HepG2 (cell line): ENCODE results near the gene COX8C. TPM values are rescaled to one million over a fixed set of nuclear protein-coding genes. Genes with fewer than 3 reads are reported as not detected.

Experiments used
- ATAC-seq: fragments of 200-7000 bp; cut with Tn5 transposase; 3 replicates; pipeline ENCODE4 v1.9.1; 2020; ENCODE audit warnings: mild to moderate bottlenecking, moderate library complexity
- BruUV-seq: library from RNA; stranded (reverse); fragments of 400-500 nt; replicated peaks from 2 replicates; lab custom pipeline; 2021; lab: Mats Ljungman, UMichigan
- CTCF ChIA-PET: fragments of 300-600 bp; formaldehyde crosslinking; extraction: SDS; loops from one replicate; lab custom pipeline; 2021; ENCODE audit warnings: low total read pairs, inconsistent platforms, low intra/inter-chr PET ratio; lab: Yijun Ruan, JAX
- POLR2A ChIA-PET: fragments of 350-600 bp; sonication (Branson Sonifier 250); formaldehyde crosslinking; loops from one replicate; lab custom pipeline; 2020; ENCODE audit warnings: antibody characterized with exemption, inconsistent platforms; lab: Yijun Ruan, JAX
- DNase-seq: peaks from one replicate; pipeline ENCODE4 v3.0.0-alpha.2; 2015; ENCODE audit warnings: low spot score
- FAIRE-seq: peaks from 3 replicates; lab custom pipeline; 2011; peaks lifted over from hg19 to GRCh38; lab: Jason Lieb, UNC
- H2AFZ ChIP-seq: one replicate; pipeline ENCODE4 v1.6.1; 2011; ENCODE audit warnings: low read length, inconsistent platforms
- H3K27ac ChIP-seq: fragments of 300-600 bp; 3 replicates; pipeline ENCODE4 v1.8.0; 2011; ENCODE audit warnings: mixed run types, mild to moderate bottlenecking, mixed read lengths, low read length, inconsistent platforms; ENCODE audit not compliant: insufficient read depth; ENCODE audit errors: extremely low read length
- H3K27me3 ChIP-seq, 2 experiments: fragments of 200-600 bp in 1 of 2; 2 replicates in 1 of 2; 3 replicates in 1 of 2; pipeline versions ENCODE4 v1.6.0 to v1.8.0; 2011; ENCODE audit warnings: low read length in 2 of 2, mild to moderate bottlenecking in 2 of 2, moderate library complexity in 2 of 2, inconsistent platforms in 1 of 2; ENCODE audit not compliant: insufficient read depth in 2 of 2, control insufficient read depth in 1 of 2
- H3K36me3 ChIP-seq, 2 experiments: fragments of 200-600 bp in 1 of 2; replicated peaks in 1 of 2; 2 replicates in 1 of 2; 3 replicates in 1 of 2; pipeline versions ENCODE4 v1.5.1 to v1.8.0; 2011; ENCODE audit warnings: low read length in 2 of 2, inconsistent platforms in 1 of 2; ENCODE audit not compliant: insufficient read depth in 2 of 2, control insufficient read depth in 1 of 2
- H3K4me1 ChIP-seq: 2 replicates; pipeline ENCODE4 v1.5.1; 2012; ENCODE audit warnings: low read length, inconsistent platforms; ENCODE audit not compliant: insufficient read depth
- H3K4me2 ChIP-seq: 2 replicates; pipeline ENCODE4 v1.6.0; 2011; ENCODE audit warnings: low read depth, low read length, inconsistent platforms
- H3K4me3 ChIP-seq, 3 experiments: fragments of 200-600 bp in 1 of 3; sonication (generic), shearing (Covaris generic) in 1 of 3; replicated peaks in 1 of 3; 2 replicates each; pipeline ENCODE4 v1.5.1; 2011 to 2016; ENCODE audit warnings: low read length in 3 of 3, inconsistent platforms in 2 of 3, low read depth in 2 of 3, mild to moderate bottlenecking in 2 of 3, control low read depth in 1 of 3, mixed read lengths in 1 of 3; ENCODE audit not compliant: insufficient read depth in 1 of 3
- H3K79me2 ChIP-seq: one replicate; pipeline ENCODE4 v1.6.1; 2011; ENCODE audit warnings: low read length, inconsistent platforms; ENCODE audit not compliant: insufficient read depth
- H3K9ac ChIP-seq: 2 replicates; pipeline ENCODE4 v1.6.0; 2011; ENCODE audit warnings: mild to moderate bottlenecking, low read depth, low read length, inconsistent platforms; ENCODE audit not compliant: insufficient read depth
- H3K9me3 ChIP-seq: 2 replicates; pipeline ENCODE4 v1.5.1; 2012; ENCODE audit warnings: mild to moderate bottlenecking, low read length
- H4K20me1 ChIP-seq: 2 replicates; pipeline ENCODE4 v1.6.0; 2011; ENCODE audit warnings: inconsistent platforms, mild to moderate bottlenecking, low read length, moderate library complexity; ENCODE audit not compliant: insufficient read depth
- BHLHE40 ChIP-seq: IDR thresholded peaks from 2 replicates; pipeline ENCODE4 v1.6.1; 2011; ENCODE audit warnings: low read length, improper control_type of control experiment
- CBFB ChIP-seq: sonication (generic); formaldehyde crosslinking; IDR thresholded peaks from 2 replicates; pipeline ENCODE4 v1.4.0; 2020; ENCODE audit warnings: missing genetic modification reagents
- ELF3 ChIP-seq: IDR thresholded peaks from 2 replicates; pipeline ENCODE4 v1.6.1; 2016; ENCODE audit warnings: missing genetic modification reagents, missing compliant biosample characterization
- ETV5 ChIP-seq: IDR thresholded peaks from 2 replicates; pipeline ENCODE4 v1.6.1; 2018; ENCODE audit warnings: missing biosample characterization, missing genetic modification reagents, inconsistent platforms, borderline replicate concordance
- EZH2 ChIP-seq: conservative IDR thresholded peaks from 2 replicates; pipeline ENCODE4 v1.6.1; 2012; ENCODE audit warnings: mild to moderate bottlenecking, low read depth, low read length, moderate library complexity
- FOXM1 ChIP-seq: sonication (generic); formaldehyde crosslinking; IDR thresholded peaks from 2 replicates; pipeline ENCODE4 v1.5.0; 2020; ENCODE audit warnings: missing genetic modification reagents
- HMG20B ChIP-seq: conservative IDR thresholded peaks from 2 replicates; pipeline ENCODE4 v1.6.1; 2016; ENCODE audit warnings: missing genetic modification reagents, missing compliant biosample characterization
- HNRNPUL1 ChIP-seq: fragments of 200-400 bp; formaldehyde crosslinking; IDR thresholded peaks from 2 replicates; pipeline ENCODE4 v1.6.1; 2017; ENCODE audit warnings: low read depth, mild to moderate bottlenecking, low read length, moderate library complexity
- MAFF ChIP-seq: IDR thresholded peaks from 2 replicates; pipeline ENCODE4 v1.6.1; 2011; ENCODE audit warnings: low read depth, low read length, improper control_type of control experiment
- MAFK ChIP-seq, 2 experiments: IDR thresholded peaks in 1 of 2; conservative IDR thresholded peaks in 1 of 2; 2 replicates each; pipeline ENCODE4 v1.6.1; 2011; ENCODE audit warnings: improper control_type of control experiment in 2 of 2, low read length in 2 of 2
- MBD4 ChIP-seq: IDR thresholded peaks from 2 replicates; pipeline ENCODE4 v1.6.1; 2012; ENCODE audit warnings: low read length, inconsistent platforms, borderline replicate concordance
- MTF1 ChIP-seq: sonication (generic); formaldehyde crosslinking; IDR thresholded peaks from 2 replicates; pipeline ENCODE4 v1.5.0; 2020; ENCODE audit warnings: missing genetic modification reagents
- ZNF205 ChIP-seq: IDR thresholded peaks from 2 replicates; pipeline ENCODE4 v1.6.1; 2018; ENCODE audit warnings: missing biosample characterization, missing genetic modification reagents
- ZNF501 ChIP-seq: sonication (generic); formaldehyde crosslinking; IDR thresholded peaks from 2 replicates; pipeline ENCODE4 v1.5.1; 2020; ENCODE audit warnings: mild to moderate bottlenecking, moderate library complexity, missing genetic modification reagents
- ZNF614 ChIP-seq: IDR thresholded peaks from 2 replicates; pipeline ENCODE4 v1.6.1; 2018; ENCODE audit warnings: missing biosample characterization, missing genetic modification reagents, inconsistent platforms, borderline replicate concordance
- WGBS: methylation state at CpG from one replicate; pipeline ENCODE4 v1.1.6; 2017; ENCODE audit warnings: low lambda C conversion rate; 5-methylcytosine and 5-hydroxymethylcytosine counted together
- in situ Hi-C: cut with HindIII; loops from 2 replicates; pipeline ENCODE4 v1.10.0; 2017; ENCODE audit warnings: low pct_unique_long_range_greater_than_20kb; ENCODE audit not compliant: extremely low pct_ligation_motif_present
- intact Hi-C: fragments of 100-400 bp; cut with micrococcal nuclease; formaldehyde crosslinking; loops from one replicate; pipeline ENCODE4 v1.10.0; 2022; ENCODE audit not compliant: unreplicated experiment
- polyA plus RNA-seq, 8 experiments: library from polyadenylated mRNA; depleted of rRNA in 3 of 8; stranded (reverse) in 7 of 8; unstranded in 1 of 8; fragments of >200 nt; fragmentation: Illumina TruSeq in 4 of 8; extraction: Trizol in 4 of 8; gene quantifications; 2 replicates each; pipeline versions ENCODE4 v1.2.1 to v1.2.3, GENCODE V29; 2011 to 2016; ENCODE audit warnings: low read depth in 4 of 8, missing spikeins in 1 of 8, mixed read lengths in 1 of 8; ENCODE audit not compliant: insufficient read depth in 1 of 8
- total RNA-seq, 5 experiments: library from RNA; depleted of rRNA; stranded (reverse); fragments of >200 nt; fragmentation: Illumina TruSeq; extraction: Trizol; gene quantifications; 2 replicates each; pipeline ENCODE4 v1.2.3, GENCODE V29; 2016; ENCODE audit warnings: low read depth in 1 of 5
- TF ChIP-seq, protein P1 (sequence below): sonication (generic); formaldehyde crosslinking; IDR thresholded peaks from 2 replicates; pipeline ENCODE4 v1.8.0; 2022; ENCODE audit warnings: missing genetic modification reagents, mild to moderate bottlenecking, moderate library complexity, borderline replicate concordance
- TF ChIP-seq, protein P2 (sequence below), 2 experiments: sonication (generic) in 1 of 2; formaldehyde crosslinking in 1 of 2; IDR thresholded peaks; 2 replicates each; pipeline versions ENCODE4 v1.5.1 to v1.6.1; 2011 to 2020; ENCODE audit warnings: borderline replicate concordance in 1 of 2, low read depth in 1 of 2, low read length in 1 of 2, mild to moderate bottlenecking in 1 of 2, missing genetic modification reagents in 1 of 2, moderate library complexity in 1 of 2

The COX8C gene
- total and polyA plus RNA-seq, 2 of the 13 experiments (the other 11 are each of a cell fraction or from before 2014, with no cell fraction given), result not detected

DNA sequence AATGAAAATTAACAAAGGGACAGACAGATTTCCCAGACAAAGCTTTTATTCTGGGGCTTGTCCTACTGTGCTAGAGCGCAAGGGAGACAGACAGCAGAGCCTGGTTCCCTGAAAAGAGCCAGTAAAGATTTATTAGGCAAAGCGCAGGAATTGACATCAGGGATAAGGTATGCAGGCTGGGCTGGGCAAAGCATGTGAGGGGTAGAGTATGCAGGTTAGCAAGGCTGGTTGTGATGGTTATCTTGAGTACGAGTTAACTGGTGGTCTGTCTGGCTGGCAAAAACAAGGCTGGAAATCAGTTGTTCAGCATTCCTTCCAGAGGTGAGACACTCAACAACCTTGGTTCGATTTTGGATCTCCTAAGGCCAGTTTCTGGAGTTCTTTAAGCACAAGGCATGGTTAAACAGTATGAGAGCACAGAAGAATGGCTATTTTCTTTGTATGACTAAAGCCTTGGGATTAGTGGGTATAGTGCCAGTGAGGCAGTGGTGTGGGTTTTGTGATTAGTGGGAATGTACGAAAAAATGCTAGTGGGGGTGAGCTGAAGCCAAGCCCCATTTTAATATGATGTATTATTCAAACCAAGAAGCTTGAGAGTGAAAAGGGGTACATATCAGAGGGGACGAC is 45.0 kb upstream of the COX8C start:
- H3K4me3 ChIP-seq, result no peak overlapping the region
- WGBS, result 94% methylated on average over 6 of the region's 6 CpGs
- H3K4me2 ChIP-seq, result no peak overlapping the region
- no peaks in the 10 kb centered on the region for H3K27me3 ChIP-seq
- in situ Hi-C loops (no loop called here), intact Hi-C loops (no loop called here)
- FAIRE-seq, result no peak
- no peak for DNase-seq
- POLR2A ChIA-PET, result no interaction called here
- H3K27ac ChIP-seq, result no peak overlapping the region
- peaks cover 39% of the 10 kb centered on the region for H3K79me2 ChIP-seq
- no TSS peak for BruUV-seq
- H3K9ac ChIP-seq, result no peak overlapping the region
- CTCF ChIA-PET, result no interaction called here
- H3K36me3 ChIP-seq, result no peaks in the 10 kb centered on the region
- H2AFZ ChIP-seq, result no peak overlapping the region
- ATAC-seq, result no peak
- TF ChIP-seq ZNF501 (CRISPR knock-in tag), result no peak
- TF ChIP-seq MBD4, result no peak
- no peak for TF ChIP-seq ZNF614 (CRISPR knock-in tag)
- TF ChIP-seq BHLHE40, result no peak
- TF ChIP-seq ELF3, result no peak
- no peak for TF ChIP-seq MTF1 (CRISPR knock-in tag)
- TF ChIP-seq, protein P1, sequence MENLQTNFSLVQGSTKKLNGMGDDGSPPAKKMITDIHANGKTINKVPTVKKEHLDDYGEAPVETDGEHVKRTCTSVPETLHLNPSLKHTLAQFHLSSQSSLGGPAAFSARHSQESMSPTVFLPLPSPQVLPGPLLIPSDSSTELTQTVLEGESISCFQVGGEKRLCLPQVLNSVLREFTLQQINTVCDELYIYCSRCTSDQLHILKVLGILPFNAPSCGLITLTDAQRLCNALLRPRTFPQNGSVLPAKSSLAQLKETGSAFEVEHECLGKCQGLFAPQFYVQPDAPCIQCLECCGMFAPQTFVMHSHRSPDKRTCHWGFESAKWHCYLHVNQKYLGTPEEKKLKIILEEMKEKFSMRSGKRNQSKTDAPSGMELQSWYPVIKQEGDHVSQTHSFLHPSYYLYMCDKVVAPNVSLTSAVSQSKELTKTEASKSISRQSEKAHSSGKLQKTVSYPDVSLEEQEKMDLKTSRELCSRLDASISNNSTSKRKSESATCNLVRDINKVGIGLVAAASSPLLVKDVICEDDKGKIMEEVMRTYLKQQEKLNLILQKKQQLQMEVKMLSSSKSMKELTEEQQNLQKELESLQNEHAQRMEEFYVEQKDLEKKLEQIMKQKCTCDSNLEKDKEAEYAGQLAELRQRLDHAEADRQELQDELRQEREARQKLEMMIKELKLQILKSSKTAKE (CRISPR knock-in tag), result no peak
- TF ChIP-seq ETV5 (CRISPR knock-in tag), result no peak
- TF ChIP-seq EZH2, result no peak
- TF ChIP-seq, protein P2, sequence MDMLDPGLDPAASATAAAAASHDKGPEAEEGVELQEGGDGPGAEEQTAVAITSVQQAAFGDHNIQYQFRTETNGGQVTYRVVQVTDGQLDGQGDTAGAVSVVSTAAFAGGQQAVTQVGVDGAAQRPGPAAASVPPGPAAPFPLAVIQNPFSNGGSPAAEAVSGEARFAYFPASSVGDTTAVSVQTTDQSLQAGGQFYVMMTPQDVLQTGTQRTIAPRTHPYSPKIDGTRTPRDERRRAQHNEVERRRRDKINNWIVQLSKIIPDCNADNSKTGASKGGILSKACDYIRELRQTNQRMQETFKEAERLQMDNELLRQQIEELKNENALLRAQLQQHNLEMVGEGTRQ (IDR thresholded peaks at IDR 0.05; ENCODE audit: low read depth, low read length), result no peak
- TF ChIP-seq, protein P2 (CRISPR knock-in tag; IDR thresholded peaks at IDR 0.05; ENCODE audit: borderline replicate concordance), result no peak
- no peak for TF ChIP-seq MAFF
- TF ChIP-seq CBFB, result no peak
- no peak for TF ChIP-seq ZNF205 (CRISPR knock-in tag)
- no peak for TF ChIP-seq HNRNPUL1
- no peak for TF ChIP-seq MAFK (conservative IDR thresholded peaks at IDR 0.05 in 1 of 2, IDR thresholded peaks at IDR 0.05 in 1 of 2; ENCODE audit: low read length in 2 of 2)
- TF ChIP-seq FOXM1 (CRISPR knock-in tag), result no peak
- TF ChIP-seq HMG20B (CRISPR knock-in tag), result no peak
- H3K4me1 ChIP-seq, result peaks cover 12% of the 10 kb centered on the region
- peaks cover 11% of the 10 kb centered on the region; the same call in 1 of the 2 replicates for H4K20me1 ChIP-seq
- H3K9me3 ChIP-seq, result no peaks in the 10 kb centered on the region
